AG08396 (cell line): Measurements from ENCODE around the gene SGCE.

Source experiments
- DNase-seq: peaks from one replicate; pipeline ENCODE4 v3.0.0; 2012; ENCODE audit warnings: low spot score, mixed read lengths

The SGCE gene

GRCh38 chr7:94660006-94660405 lies 4.1 kb upstream of the SGCE start:
- no peak for DNase-seq

- DNase-seq = no peak
Observed at GRCh38 chr7:94658826-94659225, 2.9 kb upstream of the SGCE start.

- peak; percentile 87 for DNase-seq
Observed at GRCh38 chr7:94657771-94658693, 2.1 kb upstream of the SGCE start.

- no peak for DNase-seq
Observed at GRCh38 chr7:94656925-94657731, 1.2 kb upstream of the SGCE start.

- DNase-seq = no peak
Observed at GRCh38 chr7:94656658-94656924, 658 bp upstream of the SGCE start.

- no peak for DNase-seq
Observed at GRCh38 chr7:94655126-94655847, 646 bp downstream of the SGCE start.

GRCh38 chr7:94654783-94655125 lies 1.2 kb downstream of the SGCE start:
- no peak for DNase-seq

GRCh38 chr7:94650147-94651051 lies 5.5 kb downstream of the SGCE start:
- DNase-seq = no peak

- DNase-seq = no peak
Observed at GRCh38 chr7:94649450-94649849, 6.5 kb downstream of the SGCE start.

- no peak for DNase-seq
Observed at GRCh38 chr7:94648731-94649130, 7.2 kb downstream of the SGCE start.

- DNase-seq = no peak
Observed at GRCh38 chr7:94647295-94647694, 8.6 kb downstream of the SGCE start.

- DNase-seq = no peak
Observed at GRCh38 chr7:94643771-94644545, 12.0 kb downstream of the SGCE start.

GRCh38 chr7:94642838-94643653 lies 12.9 kb downstream of the SGCE start:
- DNase-seq = no peak

GRCh38 chr7:94639384-94639783 lies 16.5 kb downstream of the SGCE start:
- DNase-seq = no peak

GRCh38 chr7:94635687-94636086 lies 20.2 kb downstream of the SGCE start:
- DNase-seq = no peak

GRCh38 chr7:94634502-94634901 lies 21.4 kb downstream of the SGCE start:
- DNase-seq = no peak

- no peak for DNase-seq
Observed at GRCh38 chr7:94633687-94634086, 22.2 kb downstream of the SGCE start.

- no peak for DNase-seq
Observed at GRCh38 chr7:94633014-94633341, 23.0 kb downstream of the SGCE start.

GRCh38 chr7:94632338-94633013 lies 23.5 kb downstream of the SGCE start:
- DNase-seq = peak; percentile 32

- DNase-seq = no peak
Observed at GRCh38 chr7:94630855-94631254, 25.1 kb downstream of the SGCE start.
